Neural progenitor cell (in vitro differentiated cells): ENCODE measurements around the gene PTGER2.

Experiments
- EZH2 ChIP-seq: fragments of 200-600 bp; sonication (generic); IDR thresholded peaks from 2 replicates; pipeline ENCODE4 v1.6.1; 2017; ENCODE audit warnings: antibody characterized with exemption, mild to moderate bottlenecking, moderate library complexity
- TF ChIP-seq, protein P1 (sequence below): fragments of 200-600 bp; sonication (generic); IDR thresholded peaks from 2 replicates; pipeline ENCODE4 v1.5.1; 2017; ENCODE audit warnings: antibody characterized with exemption, mild to moderate bottlenecking

DNA sequence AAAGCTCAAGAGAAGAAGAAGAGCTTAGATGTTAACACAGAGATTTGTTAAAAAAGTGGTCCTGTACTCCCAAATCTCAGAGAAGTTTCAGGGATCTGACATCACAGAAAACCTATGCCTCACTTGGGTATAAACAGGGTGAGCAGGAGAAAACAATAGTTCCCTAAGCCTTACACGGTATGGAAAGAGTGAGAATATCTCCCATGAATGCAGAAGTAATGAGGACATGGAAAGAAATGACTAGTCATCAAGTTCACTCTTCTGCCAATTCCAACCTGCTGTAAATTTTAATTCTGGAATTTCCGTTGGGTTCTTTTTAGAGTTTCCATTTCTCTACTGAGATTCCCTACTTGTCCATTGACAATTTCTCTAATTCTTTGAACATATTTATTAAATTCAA lies 6.2 kb upstream of the PTGER2 start:
- TF ChIP-seq EZH2 = no peak
- TF ChIP-seq, protein P1, sequence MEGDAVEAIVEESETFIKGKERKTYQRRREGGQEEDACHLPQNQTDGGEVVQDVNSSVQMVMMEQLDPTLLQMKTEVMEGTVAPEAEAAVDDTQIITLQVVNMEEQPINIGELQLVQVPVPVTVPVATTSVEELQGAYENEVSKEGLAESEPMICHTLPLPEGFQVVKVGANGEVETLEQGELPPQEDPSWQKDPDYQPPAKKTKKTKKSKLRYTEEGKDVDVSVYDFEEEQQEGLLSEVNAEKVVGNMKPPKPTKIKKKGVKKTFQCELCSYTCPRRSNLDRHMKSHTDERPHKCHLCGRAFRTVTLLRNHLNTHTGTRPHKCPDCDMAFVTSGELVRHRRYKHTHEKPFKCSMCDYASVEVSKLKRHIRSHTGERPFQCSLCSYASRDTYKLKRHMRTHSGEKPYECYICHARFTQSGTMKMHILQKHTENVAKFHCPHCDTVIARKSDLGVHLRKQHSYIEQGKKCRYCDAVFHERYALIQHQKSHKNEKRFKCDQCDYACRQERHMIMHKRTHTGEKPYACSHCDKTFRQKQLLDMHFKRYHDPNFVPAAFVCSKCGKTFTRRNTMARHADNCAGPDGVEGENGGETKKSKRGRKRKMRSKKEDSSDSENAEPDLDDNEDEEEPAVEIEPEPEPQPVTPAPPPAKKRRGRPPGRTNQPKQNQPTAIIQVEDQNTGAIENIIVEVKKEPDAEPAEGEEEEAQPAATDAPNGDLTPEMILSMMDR = no peak
